AG10803 (cell line): ENCODE measurements around the gene SRBD1.

ENCODE experiments used
- DNase-seq: peaks from one replicate; pipeline ENCODE4 v3.0.0; 2010; ENCODE audit warnings: low read depth
- H3K4me3 ChIP-seq: 2 replicates; pipeline ENCODE4 v1.5.1; 2011; ENCODE audit warnings: mild to moderate bottlenecking, low read length, control low read depth
- CTCF ChIP-seq: conservative IDR thresholded peaks from 2 replicates; pipeline ENCODE4 v1.5.1; 2011; ENCODE audit warnings: mild to moderate bottlenecking, low read length, control low read depth, inconsistent platforms

Gene SRBD1

DNA sequence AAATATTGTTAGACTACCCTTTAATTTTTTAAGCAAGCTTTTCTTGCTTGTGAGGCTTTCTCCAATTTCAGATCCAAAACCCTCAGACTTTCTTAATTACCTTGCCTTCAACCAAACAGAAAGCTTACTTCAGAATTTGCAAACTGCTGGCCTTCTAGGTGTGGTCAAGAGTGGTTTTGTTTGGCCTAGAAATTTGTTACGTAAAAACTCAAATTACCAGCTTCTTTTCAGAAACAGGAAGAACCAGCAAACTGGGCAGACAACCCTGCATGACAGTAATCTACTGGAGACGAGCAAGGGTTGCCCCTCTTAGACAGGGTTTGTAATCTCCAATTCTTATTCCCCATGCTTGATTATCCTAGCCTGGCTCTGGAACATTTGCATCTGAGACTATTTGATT lies 27.1 kb downstream of the SRBD1 start:
- H3K4me3 ChIP-seq: no peak overlapping the region
- no peak for DNase-seq
- TF ChIP-seq CTCF: no peak

DNA sequence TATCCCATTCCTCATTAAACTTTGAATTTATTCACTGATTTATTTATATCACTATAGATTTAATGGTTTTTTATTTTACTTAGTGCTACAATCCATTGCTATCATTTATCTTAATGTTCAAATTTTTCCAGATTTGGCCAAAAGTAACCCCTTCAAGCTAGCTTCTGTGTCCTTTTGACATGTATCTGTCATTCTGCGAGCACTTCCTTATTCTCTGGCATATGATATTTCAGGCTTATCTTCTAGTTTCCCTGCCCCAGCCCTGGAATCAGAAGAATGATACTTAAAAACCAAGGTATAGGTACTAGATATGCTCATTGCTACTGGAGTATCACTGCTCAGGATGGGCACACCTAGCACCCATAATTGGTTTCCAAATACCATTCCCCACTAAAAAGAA lies 28.5 kb downstream of the SRBD1 start:
- no peak overlapping the region for H3K4me3 ChIP-seq
- no peak for DNase-seq
- TF ChIP-seq CTCF: no peak

GRCh38 chr2:45578056-45578843 lies 32.8 kb downstream of the SRBD1 start:
- H3K4me3 ChIP-seq: no peak overlapping the region
- TF ChIP-seq CTCF: peak; percentile 55
- DNase-seq: peak; percentile 51

DNA sequence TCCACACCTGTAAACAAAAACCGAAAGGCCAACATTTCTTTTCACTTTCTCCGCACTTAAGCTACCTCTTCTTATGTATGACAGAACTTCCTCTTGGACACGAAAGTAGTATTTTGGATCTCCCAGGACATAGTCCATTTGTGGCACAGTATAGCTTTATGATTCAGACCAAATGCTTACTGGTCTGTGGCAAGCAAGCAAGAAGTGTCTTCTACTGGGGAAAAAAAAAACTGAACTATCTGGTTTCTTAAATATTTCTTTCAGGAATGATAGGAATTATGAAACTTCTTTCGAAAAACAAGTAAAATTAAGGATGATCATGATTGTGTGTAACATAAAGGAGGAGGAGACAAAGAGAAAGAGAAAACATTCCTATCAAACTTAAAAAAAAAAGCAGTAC lies 33.6 kb downstream of the SRBD1 start:
- peak; percentile 79 for DNase-seq
- TF ChIP-seq CTCF: no peak
- no peak overlapping the region for H3K4me3 ChIP-seq

- DNase-seq: no peak
- no peak overlapping the region for H3K4me3 ChIP-seq
- no peak for TF ChIP-seq CTCF
These were observed 35.2 kb downstream of the SRBD1 start for GRCh38 chr2:45575881-45576280.

- TF ChIP-seq CTCF: no peak
- no peak for DNase-seq
- no peak overlapping the region for H3K4me3 ChIP-seq
These were observed 38.1 kb downstream of the SRBD1 start for GRCh38 chr2:45572979-45573378.

GRCh38 chr2:45571940-45572339 lies 39.1 kb downstream of the SRBD1 start:
- H3K4me3 ChIP-seq: no peak overlapping the region
- DNase-seq: no peak
- TF ChIP-seq CTCF: no peak
